Gastroesophageal sphincter (tissue), 4 donors: ENCODE measurements around the gene FAM114A2. TPM values are rescaled to one million over a fixed set of nuclear protein-coding genes. Genes with fewer than 3 reads are reported as not detected.
"Not testable (repeated sequence)": the region's sequence is repeated elsewhere in the genome, so short reads cannot be mapped to it uniquely, and the experiment has no call there.

Source experiments
- ATAC-seq: fragments of 150-250 bp; one replicate; pipeline ENCODE4 v1.9.1; 2016; ENCODE audit warnings: mild to moderate bottlenecking, moderate library complexity
- H3K27ac ChIP-seq, 4 donors: fragments of 200-600 bp; sonication (generic) in 3 of 4; 1 replicate in 3 of 4; 2 replicates in 1 of 4; pipeline ENCODE4 v1.5.1; 2016 to 2019
- H3K27me3 ChIP-seq: fragments of 200-600 bp; sonication (generic); one replicate; pipeline ENCODE4 v1.5.1; 2019
- H3K36me3 ChIP-seq, 2 donors: fragments of 200-600 bp; sonication (generic); one replicate each; pipeline ENCODE4 v1.5.1; 2019; ENCODE audit warnings: control low read depth in 1 of 2
- H3K4me1 ChIP-seq, 3 donors: fragments of 200-600 bp; sonication (generic); 1 replicate in 2 of 3; 2 replicates in 1 of 3; pipeline ENCODE4 v1.5.1; 2016 to 2019; ENCODE audit warnings: control low read depth in 2 of 3
- H3K4me3 ChIP-seq, 2 donors: fragments of 200-600 bp; sonication (generic); one replicate each; pipeline ENCODE4 v1.5.1; 2019; ENCODE audit warnings: mild to moderate bottlenecking in 1 of 2, moderate library complexity in 1 of 2
- H3K9me3 ChIP-seq, 3 donors: fragments of 200-600 bp; sonication (generic); one replicate each; pipeline ENCODE4 v1.5.1; 2017 to 2019; ENCODE audit warnings: control low read depth in 2 of 3
- CTCF ChIP-seq, 4 experiments: fragments of 200-600 bp in 2 of 4; fragments of 450-650 bp in 2 of 4; sonication (generic) in 1 of 4; IDR thresholded peaks; one replicate each; pipeline ENCODE4 v1.5.1; 2017 to 2019; ENCODE audit warnings: antibody characterized with exemption in 4 of 4, mild to moderate bottlenecking in 2 of 4, moderate library complexity in 2 of 4
- EP300 ChIP-seq: sonication (generic); formaldehyde crosslinking; IDR thresholded peaks from one replicate; pipeline ENCODE4 v1.6.1; 2017; ENCODE audit warnings: antibody characterized with exemption, mild to moderate bottlenecking
- POLR2A ChIP-seq, 2 donors: fragments of 450-650 bp; IDR thresholded peaks; one replicate each; pipeline ENCODE4 v1.6.1; 2017; ENCODE audit warnings: antibody characterized with exemption in 2 of 2, mild to moderate bottlenecking in 2 of 2, moderate library complexity in 1 of 2
- POLR2AphosphoS5 ChIP-seq: sonication (generic); formaldehyde crosslinking; IDR thresholded peaks from one replicate; pipeline ENCODE4 v1.6.1; 2017; ENCODE audit warnings: antibody characterized with exemption
- WGBS, 2 donors: methylation state at CpG; one replicate each; pipeline ENCODE4 v1.1.5; 2018; ENCODE audit warnings: low coverage in 1 of 2; 5-methylcytosine and 5-hydroxymethylcytosine counted together
- total RNA-seq, 4 donors: library from RNA; depleted of rRNA; stranded (reverse); fragments of >200 nt; gene quantifications; one replicate each; pipeline ENCODE4 v1.1.0, GENCODE V29; 2016

The FAM114A2 gene
- total RNA-seq, 4 donors from 2014 or later = 16.2 to 17.9 (median 17.6) TPM

- Histone ChIP-seq H3K4me3 (no peak overlapping the region), H3K27ac (no peak overlapping the region), H3K36me3 (no peaks in the 10 kb centered on the region), H3K27me3 (no peaks in the 10 kb centered on the region), H3K4me1 (peaks cover 0 to 9% (median 0%) of the 10 kb centered on the region in 3 donors), H3K9me3 (no peaks in the 10 kb centered on the region)
- WGBS, 2 donors = 31 to 41% methylated on average over 9 to 13 of the region's 18 CpGs
- peak; percentile 91 to 93 (median 92) for TF ChIP-seq CTCF (IDR thresholded peaks at IDR 0.05)
- TF ChIP-seq POLR2AphosphoS5 = no peak
- ATAC-seq = peak; percentile 88
These were observed 33.9 kb upstream of the FAM114A2 start for GRCh38 chr5:154072414-154073171.

- ATAC-seq = no peak
- Histone ChIP-seq H3K4me3 (no peak overlapping the region), H3K9me3 (no peaks in the 10 kb centered on the region), H3K27ac (no peak overlapping the region), H3K27me3 (no peaks in the 10 kb centered on the region), H3K36me3 (no peaks in the 10 kb centered on the region), H3K4me1 (peaks cover 0 to 9% (median 0%) of the 10 kb centered on the region in 3 donors)
- TF ChIP-seq EP300 (no peak), POLR2AphosphoS5 (no peak), POLR2A (IDR thresholded peaks at IDR 0.05) (no peak), CTCF (IDR thresholded peaks at IDR 0.05) (no peak)
- WGBS, 2 donors = 67 to 68% methylated on average over 1 to 2 of the region's 2 CpGs
These were observed 33.2 kb upstream of the FAM114A2 start for GRCh38 chr5:154071799-154072413.

GRCh38 chr5:154069854-154070253, 31.1 kb upstream of the FAM114A2 start:
- not testable (repeated sequence) for H3K4me3 ChIP-seq, H3K27ac ChIP-seq, ATAC-seq, H3K9me3 ChIP-seq, H3K36me3 ChIP-seq, H3K27me3 ChIP-seq, H3K4me1 ChIP-seq
- 93% methylated on average over 3 of the region's 5 CpGs; no CpG with 5 or more reads in 1 of the 2 donors for WGBS, 2 donors

GRCh38 chr5:154065971-154066370, 27.3 kb upstream of the FAM114A2 start:
- no peaks in the 10 kb centered on the region for H3K4me1 ChIP-seq
- H3K27ac ChIP-seq = no peak overlapping the region
- no peaks in the 10 kb centered on the region for H3K27me3 ChIP-seq
- no peak overlapping the region for H3K4me3 ChIP-seq
- no peak for TF ChIP-seq POLR2AphosphoS5
- TF ChIP-seq POLR2A (IDR thresholded peaks at IDR 0.05) = no peak
- TF ChIP-seq EP300 = no peak
- TF ChIP-seq CTCF (IDR thresholded peaks at IDR 0.05) = no peak
- no peak for ATAC-seq
- H3K9me3 ChIP-seq = no peaks in the 10 kb centered on the region
- H3K36me3 ChIP-seq = no peaks in the 10 kb centered on the region

GRCh38 chr5:154063372-154063771, 24.7 kb upstream of the FAM114A2 start:
- peaks cover 0 to 6% (median 0%) of the 10 kb centered on the region in 3 donors for H3K4me1 ChIP-seq
- no peak for ATAC-seq
- no peaks in the 10 kb centered on the region for H3K9me3 ChIP-seq
- peaks cover 0 to 5% of the 10 kb centered on the region in 2 donors for H3K36me3 ChIP-seq
- no peak overlapping the region for H3K27ac ChIP-seq
- no peaks in the 10 kb centered on the region for H3K27me3 ChIP-seq
- no peak for TF ChIP-seq POLR2A (IDR thresholded peaks at IDR 0.05)
- no peak for TF ChIP-seq EP300
- TF ChIP-seq CTCF (IDR thresholded peaks at IDR 0.05) = no peak
- no peak for TF ChIP-seq POLR2AphosphoS5
- no peak overlapping the region for H3K4me3 ChIP-seq
